HG03520 (cell line): ENCODE data around the gene TGFBR2.

ENCODE experiments used
- ATAC-seq: cut with Tn5 transposase; IDR thresholded peaks from one replicate; pipeline ENCODE4 v1.9.1; 2021; ENCODE audit warnings: mild to moderate bottlenecking, moderate library complexity; ENCODE audit not compliant: unreplicated experiment

TGFBR2 gene

GRCh38 chr3:30671527-30672286 lies 65.3 kb downstream of the TGFBR2 start:
- no peak for ATAC-seq

- no peak for ATAC-seq
Measured at GRCh38 chr3:30672287-30672735, 65.9 kb downstream of the TGFBR2 start.

- no peak for ATAC-seq
Measured at GRCh38 chr3:30672959-30673358, 66.6 kb downstream of the TGFBR2 start.

- no peak for ATAC-seq
Measured at GRCh38 chr3:30673425-30674341, 67.3 kb downstream of the TGFBR2 start.

GRCh38 chr3:30675006-30675405 lies 68.6 kb downstream of the TGFBR2 start:
- ATAC-seq: no peak

- ATAC-seq: no peak
Measured at GRCh38 chr3:30675774-30676173, 69.4 kb downstream of the TGFBR2 start.

GRCh38 chr3:30676424-30677346 lies 70.3 kb downstream of the TGFBR2 start:
- no peak for ATAC-seq

GRCh38 chr3:30677347-30677685 lies 70.9 kb downstream of the TGFBR2 start:
- ATAC-seq: no peak

- no peak for ATAC-seq
Measured at GRCh38 chr3:30679045-30679444, 72.6 kb downstream of the TGFBR2 start.

- no peak for ATAC-seq
Measured at GRCh38 chr3:30680789-30681648, 74.6 kb downstream of the TGFBR2 start.

GRCh38 chr3:30681649-30682211 lies 75.3 kb downstream of the TGFBR2 start:
- ATAC-seq: no peak

- no peak for ATAC-seq
Measured at GRCh38 chr3:30682434-30683155, 76.2 kb downstream of the TGFBR2 start.

GRCh38 chr3:30683769-30684168 lies 77.4 kb downstream of the TGFBR2 start:
- ATAC-seq: no peak

GRCh38 chr3:30684356-30684755 lies 78.0 kb downstream of the TGFBR2 start:
- ATAC-seq: no peak

- no peak for ATAC-seq
Measured at GRCh38 chr3:30685267-30685667, 78.9 kb downstream of the TGFBR2 start.

- ATAC-seq: no peak
Measured at GRCh38 chr3:30686176-30686575, 79.8 kb downstream of the TGFBR2 start.

GRCh38 chr3:30686799-30687198 lies 80.4 kb downstream of the TGFBR2 start:
- no peak for ATAC-seq

- ATAC-seq: no peak
Measured at GRCh38 chr3:30687930-30688570, 81.6 kb downstream of the TGFBR2 start.
